Peyer's patch (tissue), 4 donors: ENCODE measurements around the gene SDHAF4. TPM values are rescaled to one million over a fixed set of nuclear protein-coding genes. Genes with fewer than 3 reads are reported as not detected.

ENCODE experiments used
- DNase-seq, 3 donors: peaks; one replicate each; pipeline ENCODE4 v3.0.0-alpha.2; 2017 to 2019
- H3K27ac ChIP-seq, 4 donors: fragments of 200-600 bp; sonication (generic); one replicate each; pipeline ENCODE4 v1.5.1; 2016 to 2019
- H3K27me3 ChIP-seq, 2 donors: fragments of 200-600 bp; sonication (generic); one replicate each; pipeline ENCODE4 v1.5.1; 2019
- H3K36me3 ChIP-seq, 3 donors: fragments of 200-600 bp; sonication (generic); one replicate each; pipeline ENCODE4 v1.5.1; 2016 to 2019
- H3K4me1 ChIP-seq, 4 donors: fragments of 200-600 bp; sonication (generic); one replicate each; pipeline ENCODE4 v1.5.1; 2016 to 2019
- H3K4me3 ChIP-seq, 4 donors: fragments of 200-600 bp; sonication (generic); 1 replicate in 3 of 4; 2 replicates in 1 of 4; pipeline ENCODE4 v1.5.1; 2016 to 2019; ENCODE audit warnings: mild to moderate bottlenecking in 1 of 4
- H3K9me3 ChIP-seq, 4 donors: fragments of 200-600 bp; sonication (generic); one replicate each; pipeline ENCODE4 v1.5.1; 2016 to 2019; ENCODE audit warnings: mild to moderate bottlenecking in 1 of 4
- POLR2A ChIP-seq, 2 donors: fragments of 450-650 bp; IDR thresholded peaks; one replicate each; pipeline ENCODE4 v1.5.1; 2017; ENCODE audit warnings: antibody characterized with exemption in 2 of 2, mild to moderate bottlenecking in 2 of 2, moderate library complexity in 2 of 2
- total RNA-seq, 4 donors: library from RNA; depleted of rRNA; stranded (reverse); fragments of >200 nt; gene quantifications; one replicate each; pipeline ENCODE4 v1.1.0, GENCODE V29; 2016
- TF ChIP-seq, protein P1 (sequence below), 6 experiments: fragments of 450-650 bp in 4 of 6; fragments of 200-600 bp in 2 of 6; sonication (generic) in 1 of 6; IDR thresholded peaks; one replicate each; pipeline ENCODE4 v1.5.1; 2017 to 2019; ENCODE audit warnings: antibody characterized with exemption in 6 of 6, mild to moderate bottlenecking in 3 of 6, moderate library complexity in 1 of 6

Gene SDHAF4
- total RNA-seq, 4 donors from 2014 or later: 4.1 to 19.1 (median 7.5) TPM

GRCh38 chr6:70633870-70634269 lies 67.1 kb downstream of the SDHAF4 start:
- Histone ChIP-seq H3K36me3 (no peaks in the 10 kb centered on the region), H3K4me3 (no peak overlapping the region), H3K27me3 (no peaks in the 10 kb centered on the region), H3K4me1 (no peaks in the 10 kb centered on the region), H3K9me3 (no peaks in the 10 kb centered on the region), H3K27ac (no peak overlapping the region)
- no peak for DNase-seq
- TF ChIP-seq, protein P1, sequence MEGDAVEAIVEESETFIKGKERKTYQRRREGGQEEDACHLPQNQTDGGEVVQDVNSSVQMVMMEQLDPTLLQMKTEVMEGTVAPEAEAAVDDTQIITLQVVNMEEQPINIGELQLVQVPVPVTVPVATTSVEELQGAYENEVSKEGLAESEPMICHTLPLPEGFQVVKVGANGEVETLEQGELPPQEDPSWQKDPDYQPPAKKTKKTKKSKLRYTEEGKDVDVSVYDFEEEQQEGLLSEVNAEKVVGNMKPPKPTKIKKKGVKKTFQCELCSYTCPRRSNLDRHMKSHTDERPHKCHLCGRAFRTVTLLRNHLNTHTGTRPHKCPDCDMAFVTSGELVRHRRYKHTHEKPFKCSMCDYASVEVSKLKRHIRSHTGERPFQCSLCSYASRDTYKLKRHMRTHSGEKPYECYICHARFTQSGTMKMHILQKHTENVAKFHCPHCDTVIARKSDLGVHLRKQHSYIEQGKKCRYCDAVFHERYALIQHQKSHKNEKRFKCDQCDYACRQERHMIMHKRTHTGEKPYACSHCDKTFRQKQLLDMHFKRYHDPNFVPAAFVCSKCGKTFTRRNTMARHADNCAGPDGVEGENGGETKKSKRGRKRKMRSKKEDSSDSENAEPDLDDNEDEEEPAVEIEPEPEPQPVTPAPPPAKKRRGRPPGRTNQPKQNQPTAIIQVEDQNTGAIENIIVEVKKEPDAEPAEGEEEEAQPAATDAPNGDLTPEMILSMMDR (IDR thresholded peaks at IDR 0.05): no peak
- no peak for TF ChIP-seq POLR2A (IDR thresholded peaks at IDR 0.05)

GRCh38 chr6:70636596-70636995 lies 69.9 kb downstream of the SDHAF4 start:
- H3K4me3 ChIP-seq: no peak overlapping the region
- no peak overlapping the region for H3K27ac ChIP-seq
- H3K9me3 ChIP-seq: no peaks in the 10 kb centered on the region
- H3K36me3 ChIP-seq: no peaks in the 10 kb centered on the region
- DNase-seq: no peak
- TF ChIP-seq POLR2A (IDR thresholded peaks at IDR 0.05): no peak
- TF ChIP-seq, protein P1 (IDR thresholded peaks at IDR 0.05): no peak
- H3K4me1 ChIP-seq: no peaks in the 10 kb centered on the region
- no peaks in the 10 kb centered on the region for H3K27me3 ChIP-seq

- Histone ChIP-seq H3K4me3 (no peak overlapping the region), H3K9me3 (no peaks in the 10 kb centered on the region), H3K4me1 (no peaks in the 10 kb centered on the region), H3K27me3 (no peaks in the 10 kb centered on the region), H3K36me3 (no peaks in the 10 kb centered on the region), H3K27ac (no peak overlapping the region)
- no peak for TF ChIP-seq POLR2A (IDR thresholded peaks at IDR 0.05)
- TF ChIP-seq, protein P1 (IDR thresholded peaks at IDR 0.05): no peak
- DNase-seq: no peak
These were observed 71.7 kb downstream of the SDHAF4 start for GRCh38 chr6:70638468-70638867.

Other genes with a start within 250 kb of the SDHAF4 start
- gene FAM135A, start 153.4 kb upstream of the SDHAF4 start, total RNA-seq: 10 to 100 TPM; 51.2 to 93.6 (median 82.5) TPM
- gene SMAP1, start 101.0 kb downstream of the SDHAF4 start, total RNA-seq: 10 to 100 TPM; 23.1 to 48.9 (median 42.1) TPM